MM.1S (cell line): ENCODE results near the gene SARS1.

Experiments used
- DNase-seq: peaks from one replicate; pipeline ENCODE4 v3.0.0-alpha.2; 2015
- H2AFZ ChIP-seq: fragments of 300-600 bp; sonication (generic); 2 replicates; pipeline ENCODE4 v1.6.0; 2016; ENCODE audit warnings: antibody characterized with exemption, low read length
- H3F3A ChIP-seq: fragments of 300-600 bp; sonication (generic); 2 replicates; pipeline ENCODE4 v1.6.1; 2016; ENCODE audit warnings: mild to moderate bottlenecking, antibody characterized with exemption, low read length, moderate library complexity, mixed read lengths; ENCODE audit not compliant: insufficient read depth
- H3K27ac ChIP-seq: fragments of 300-600 bp; sonication (generic); 2 replicates; pipeline ENCODE4 v1.5.1; 2016; ENCODE audit warnings: mild to moderate bottlenecking, low read length
- H3K27me3 ChIP-seq: fragments of 300-600 bp; sonication (generic); replicated peaks from 2 replicates; pipeline ENCODE4 v1.6.0; 2016; ENCODE audit warnings: low read length; ENCODE audit not compliant: insufficient read depth
- H3K36me3 ChIP-seq: fragments of 300-600 bp; sonication (generic); replicated peaks from 2 replicates; pipeline ENCODE4 v1.6.1; 2016; ENCODE audit warnings: mild to moderate bottlenecking, low read length, mixed read lengths; ENCODE audit not compliant: insufficient read depth
- H3K4me1 ChIP-seq: fragments of 300-600 bp; sonication (generic); 2 replicates; pipeline ENCODE4 v1.6.1; 2016; ENCODE audit warnings: low read length, mixed read lengths
- H3K4me2 ChIP-seq: fragments of 300-600 bp; sonication (generic); 2 replicates; pipeline ENCODE4 v1.6.0; 2016; ENCODE audit warnings: low read depth, low read length
- H3K4me3 ChIP-seq: fragments of 300-600 bp; sonication (generic); 2 replicates; pipeline ENCODE4 v1.5.1; 2016; ENCODE audit warnings: low read length, mixed read lengths
- H3K79me2 ChIP-seq: fragments of 300-600 bp; sonication (generic); 2 replicates; pipeline ENCODE4 v1.6.1; 2016; ENCODE audit warnings: mixed run types, low read length, mixed read lengths
- H3K9ac ChIP-seq: fragments of 300-600 bp; sonication (generic); 2 replicates; pipeline ENCODE4 v1.6.1; 2016; ENCODE audit warnings: low read length, mixed read lengths
- H3K9me2 ChIP-seq: fragments of 300-600 bp; sonication (generic); replicated peaks from 2 replicates; pipeline ENCODE4 v1.6.1; 2016; ENCODE audit warnings: mild to moderate bottlenecking, low read length, mixed read lengths; ENCODE audit not compliant: insufficient read depth
- H3K9me3 ChIP-seq: fragments of 300-600 bp; sonication (generic); replicated peaks from 2 replicates; pipeline ENCODE4 v1.6.1; 2016; ENCODE audit warnings: mild to moderate bottlenecking, low read length, mixed read lengths; ENCODE audit not compliant: insufficient read depth
- H4K20me1 ChIP-seq: fragments of 300-600 bp; sonication (generic); 2 replicates; pipeline ENCODE4 v1.6.1; 2016; ENCODE audit warnings: mild to moderate bottlenecking, low read length, moderate library complexity, mixed read lengths; ENCODE audit not compliant: insufficient read depth
- CTCF ChIP-seq: fragments of 300-600 bp; sonication (generic); IDR thresholded peaks from 2 replicates; pipeline ENCODE4 v1.5.1; 2016; ENCODE audit warnings: antibody characterized with exemption, low read length, mixed read lengths
- EZH2 ChIP-seq: fragments of 300-600 bp; sonication (generic); optimal IDR thresholded peaks from 2 replicates; pipeline ENCODE3; 2017; ENCODE audit warnings: low read depth, mild to moderate bottlenecking, antibody characterized with exemption, low read length, mixed read lengths
- EZH2phosphoT487 ChIP-seq: fragments of 300-600 bp; sonication (generic); IDR thresholded peaks from 2 replicates; pipeline ENCODE4 v1.6.1; 2018; ENCODE audit warnings: antibody characterized with exemption, low read length

The SARS1 gene

GRCh38 chr1:109204484-109204883, 9.2 kb upstream of the SARS1 start:
- no peak overlapping the region for H3K27ac ChIP-seq
- no peak overlapping the region for H2AFZ ChIP-seq
- no peaks in the 10 kb centered on the region for H3K36me3 ChIP-seq
- no peak overlapping the region for H3K4me2 ChIP-seq
- H4K20me1 ChIP-seq, result no peaks in the 10 kb centered on the region
- no peak for DNase-seq
- no peaks in the 10 kb centered on the region for H3K79me2 ChIP-seq
- no peak overlapping the region for H3K9ac ChIP-seq
- TF ChIP-seq EZH2phosphoT487 (no peak), EZH2 (no peak), CTCF (no peak)
- no peak overlapping the region for H3K4me3 ChIP-seq
- no peaks in the 10 kb centered on the region for H3K27me3 ChIP-seq
- H3K9me2 ChIP-seq, result no peaks in the 10 kb centered on the region
- H3K9me3 ChIP-seq, result no peaks in the 10 kb centered on the region
- H3K4me1 ChIP-seq, result no peaks in the 10 kb centered on the region
- no peaks in the 10 kb centered on the region for H3F3A ChIP-seq

- Histone ChIP-seq H3K9me2 (no peaks in the 10 kb centered on the region), H3K4me2 (no peak overlapping the region), H3K4me1 (no peaks in the 10 kb centered on the region), H3K27me3 (no peaks in the 10 kb centered on the region), H3K27ac (no peak overlapping the region), H3K9me3 (no peaks in the 10 kb centered on the region), H4K20me1 (no peaks in the 10 kb centered on the region), H3K79me2 (no peaks in the 10 kb centered on the region), H3K36me3 (no peaks in the 10 kb centered on the region), H3K4me3 (no peak overlapping the region), H3K9ac (no peak overlapping the region), H3F3A (no peaks in the 10 kb centered on the region), H2AFZ (no peak overlapping the region)
- DNase-seq, result no peak
- TF ChIP-seq EZH2phosphoT487 (no peak), CTCF (no peak), EZH2 (no peak)
Observed at GRCh38 chr1:109206339-109206738, 7.4 kb upstream of the SARS1 start.

GRCh38 chr1:109207467-109208103, 6.1 kb upstream of the SARS1 start:
- no peaks in the 10 kb centered on the region for H3K9me2 ChIP-seq
- no peaks in the 10 kb centered on the region for H3K36me3 ChIP-seq
- H3K27me3 ChIP-seq, result no peaks in the 10 kb centered on the region
- H3K4me2 ChIP-seq, result no peak overlapping the region
- H2AFZ ChIP-seq, result no peak overlapping the region
- no peaks in the 10 kb centered on the region for H3K4me1 ChIP-seq
- H3K9ac ChIP-seq, result no peak overlapping the region
- no peaks in the 10 kb centered on the region for H3K79me2 ChIP-seq
- H3F3A ChIP-seq, result no peaks in the 10 kb centered on the region
- TF ChIP-seq EZH2phosphoT487 (no peak), CTCF (no peak), EZH2 (no peak)
- DNase-seq, result no peak
- no peak overlapping the region for H3K4me3 ChIP-seq
- H4K20me1 ChIP-seq, result no peaks in the 10 kb centered on the region
- no peak overlapping the region for H3K27ac ChIP-seq
- H3K9me3 ChIP-seq, result no peaks in the 10 kb centered on the region
